ENCODE data around the gene DGKH. TPM values are rescaled to one million over a fixed set of nuclear protein-coding genes. Genes with fewer than 3 reads are reported as not detected.
"Not testable (repeated sequence)": the region's sequence is repeated elsewhere in the genome, so short reads cannot be mapped to it uniquely, and the experiment has no call there.

DGKH gene
- total RNA-seq, 4 donors from 2014 or later: 5.7 to 24.0 (median 15.0) TPM

- Histone ChIP-seq H3K9me3 (no peaks in the 10 kb centered on the region), H3K36me3 (peaks cover 0 to 18% (median 0%) of the 10 kb centered on the region in 3 donors), H3K27ac (no peak overlapping the region), H3K4me3 (no peak overlapping the region), H3K4me1 (no peaks in the 10 kb centered on the region), H3K27me3 (no peaks in the 10 kb centered on the region)
- WGBS, 2 donors: 87 to 96% methylated on average over 4 of the region's 4 CpGs
- no peak for DNase-seq
- intact Hi-C loops (cut with DNase I): no loop called here
- TF ChIP-seq POLR2A (IDR thresholded peaks at IDR 0.05): no peak
- no peak for TF ChIP-seq CTCF (IDR thresholded peaks at IDR 0.05)
These were observed 17.0 kb downstream of the DGKH start for GRCh38 chr13:42065414-42065813.

GRCh38 chr13:42066542-42066941 lies 18.1 kb downstream of the DGKH start:
- intact Hi-C loops (cut with DNase I): no loop called here
- Histone ChIP-seq H3K27ac (no peak overlapping the region), H3K4me3 (no peak overlapping the region), H3K27me3 (no peaks in the 10 kb centered on the region), H3K9me3 (no peaks in the 10 kb centered on the region), H3K36me3 (peaks cover 0 to 27% (median 0%) of the 10 kb centered on the region in 3 donors), H3K4me1 (no peaks in the 10 kb centered on the region)
- TF ChIP-seq CTCF (IDR thresholded peaks at IDR 0.05): no peak
- TF ChIP-seq POLR2A (IDR thresholded peaks at IDR 0.05): no peak
- WGBS, 2 donors: 65 to 74% methylated on average over 5 of the region's 5 CpGs
- DNase-seq: no peak

- Histone ChIP-seq H3K36me3 (peaks cover 0 to 31% (median 0%) of the 10 kb centered on the region in 3 donors), H3K9me3 (no peaks in the 10 kb centered on the region), H3K4me3 (no peak overlapping the region), H3K4me1 (no peaks in the 10 kb centered on the region), H3K27me3 (no peaks in the 10 kb centered on the region), H3K27ac (no peak overlapping the region)
- no peak for DNase-seq
- TF ChIP-seq POLR2A (IDR thresholded peaks at IDR 0.05) (no peak), CTCF (IDR thresholded peaks at IDR 0.05) (no peak)
- WGBS, 2 donors: 84 to 85% methylated on average over 3 of the region's 3 CpGs
- intact Hi-C loops (cut with DNase I): no loop called here
These were observed 20.4 kb downstream of the DGKH start for GRCh38 chr13:42068886-42069285.

- H3K36me3 ChIP-seq: peaks cover 0 to 29% (median 0%) of the 10 kb centered on the region in 3 donors
- DNase-seq; H3K9me3 ChIP-seq; H3K27me3 ChIP-seq; H3K4me3 ChIP-seq; H3K4me1 ChIP-seq; intact Hi-C loops (cut with DNase I); H3K27ac ChIP-seq: not testable (repeated sequence)
- WGBS, 2 donors: 78 to 84% methylated on average over 2 of the region's 2 CpGs
These were observed 22.2 kb downstream of the DGKH start for GRCh38 chr13:42070599-42070998.

GRCh38 chr13:42071179-42071578 lies 22.7 kb downstream of the DGKH start:
- H3K9me3 ChIP-seq; H3K4me3 ChIP-seq; intact Hi-C loops (cut with DNase I); H3K4me1 ChIP-seq; H3K27me3 ChIP-seq; DNase-seq; H3K27ac ChIP-seq: not testable (repeated sequence)
- WGBS, 2 donors: 90 to 92% methylated on average over 4 of the region's 4 CpGs
- peaks cover 0 to 24% (median 0%) of the 10 kb centered on the region in 3 donors for H3K36me3 ChIP-seq

GRCh38 chr13:42071672-42072419 lies 23.4 kb downstream of the DGKH start:
- intact Hi-C loops (cut with DNase I): no loop called here
- Histone ChIP-seq H3K27me3 (no peaks in the 10 kb centered on the region), H3K4me3 (no peak overlapping the region), H3K27ac (no peak overlapping the region), H3K9me3 (no peaks in the 10 kb centered on the region), H3K4me1 (no peaks in the 10 kb centered on the region), H3K36me3 (peaks cover 0 to 18% (median 0%) of the 10 kb centered on the region in 3 donors)
- TF ChIP-seq POLR2A (IDR thresholded peaks at IDR 0.05): no peak
- TF ChIP-seq CTCF (IDR thresholded peaks at IDR 0.05): no peak
- no peak for DNase-seq
- WGBS, 2 donors: 84 to 86% methylated on average over 9 to 12 of the region's 12 CpGs
